ENCODE results near the gene IRGC. TPM values are rescaled to one million over a fixed set of nuclear protein-coding genes. Genes with fewer than 3 reads are reported as not detected.

Gene IRGC
- total RNA-seq, 2 experiments from 2014 or later = not detected

- H3K4me3 ChIP-seq (ENCODE audit: low read length) = no peak overlapping the region
- ChIA-PET POLR2A (interaction anchor here (1.3 kb wide), 1 partner anchor 11 kb away, joined by 4 read pairs; no protein-coding TSS in a partner anchor), CTCF (no interaction called here)
Observed at GRCh38 chr19:43727593-43727853, 11.6 kb downstream of the IRGC start.

GRCh38 chr19:43729919-43730318, 14.0 kb downstream of the IRGC start:
- H3K4me1 Mint-ChIP-seq (ENCODE audit: low read depth) = no peaks in the 10 kb centered on the region
- no peaks in the 10 kb centered on the region for H3K27me3 ChIP-seq (ENCODE audit: control insufficient read depth in 1 of 2, insufficient read depth in 2 of 2, low read length in 2 of 2)
- no peak for ATAC-seq (ENCODE audit: poor library complexity)
- peaks cover 67% of the 10 kb centered on the region for H3K36me3 Mint-ChIP-seq (ENCODE audit: low read depth)
- no peak overlapping the region for H3K4me3 ChIP-seq (ENCODE audit: low read length)
- no peaks in the 10 kb centered on the region for H3K9me3 Mint-ChIP-seq
- H3K36me3 ChIP-seq (ENCODE audit: insufficient read depth, low read length) = peaks cover 63% of the 10 kb centered on the region
- H3K27me3 Mint-ChIP-seq = no peaks in the 10 kb centered on the region
- no peak overlapping the region for H3K27ac ChIP-seq (ENCODE audit: low read depth in 1 of 2, low read length in 2 of 2)
- CTCF ChIA-PET = no interaction called here
- intact Hi-C loops (cut with DNase I, micrococcal nuclease) = no loop called here
- H3K27ac Mint-ChIP-seq = no peak overlapping the region
- H3K4me1 ChIP-seq (ENCODE audit: insufficient read depth, low read length) = no peaks in the 10 kb centered on the region
- no peaks in the 10 kb centered on the region for H3K9me3 ChIP-seq (ENCODE audit: control insufficient read depth in 1 of 2, insufficient read depth in 1 of 2, low read length in 2 of 2)
- DNase-seq = no peak
- TF ChIP-seq CTCF (IDR thresholded peaks at IDR 0.05) = no peak
- no peak overlapping the region for H3K4me3 Mint-ChIP-seq
- POLR2A ChIA-PET = no interaction called here

More at GRCh38 chr19:43727593-43727853, 11.6 kb downstream of the IRGC start:
- no peaks in the 10 kb centered on the region for H3K4me1 Mint-ChIP-seq (ENCODE audit: low read depth)
- Histone ChIP-seq H3K27me3 (ENCODE audit: control insufficient read depth in 1 of 2, insufficient read depth in 2 of 2, low read length in 2 of 2) (no peaks in the 10 kb centered on the region), H3K9me3 (ENCODE audit: control insufficient read depth in 1 of 2, insufficient read depth in 1 of 2, low read length in 2 of 2) (no peaks in the 10 kb centered on the region), H3K36me3 (ENCODE audit: insufficient read depth, low read length) (peaks cover 39% of the 10 kb centered on the region), H3K27ac (ENCODE audit: low read depth in 1 of 2, low read length in 2 of 2) (no peak overlapping the region), H3K4me1 (ENCODE audit: insufficient read depth, low read length) (no peaks in the 10 kb centered on the region)
- H3K36me3 Mint-ChIP-seq (ENCODE audit: low read depth) = peaks cover 43% of the 10 kb centered on the region
- no peaks in the 10 kb centered on the region for H3K27me3 Mint-ChIP-seq
- intact Hi-C loops (cut with DNase I, micrococcal nuclease) = no loop called here
- no peak overlapping the region for H3K27ac Mint-ChIP-seq
- no peak for DNase-seq
- no peak for ATAC-seq (ENCODE audit: poor library complexity)
- no peak for TF ChIP-seq CTCF (IDR thresholded peaks at IDR 0.05)
- H3K4me3 Mint-ChIP-seq = no peak overlapping the region
- H3K9me3 Mint-ChIP-seq = no peaks in the 10 kb centered on the region

GRCh38 chr19:43731346-43731745, 15.5 kb downstream of the IRGC start:
- DNase-seq (no peak), ATAC-seq (ENCODE audit: poor library complexity) (no peak)
- no peaks in the 10 kb centered on the region for H3K4me1 ChIP-seq (ENCODE audit: insufficient read depth, low read length)
- H3K4me3 Mint-ChIP-seq = no peak overlapping the region
- ChIA-PET CTCF (no interaction called here), POLR2A (no interaction called here)
- H3K27me3 ChIP-seq (ENCODE audit: control insufficient read depth in 1 of 2, insufficient read depth in 2 of 2, low read length in 2 of 2) = no peaks in the 10 kb centered on the region
- H3K36me3 Mint-ChIP-seq (ENCODE audit: low read depth) = peaks cover 78% of the 10 kb centered on the region
- H3K27me3 Mint-ChIP-seq = no peaks in the 10 kb centered on the region
- H3K9me3 ChIP-seq (ENCODE audit: control insufficient read depth in 1 of 2, insufficient read depth in 1 of 2, low read length in 2 of 2) = no peaks in the 10 kb centered on the region
- no peaks in the 10 kb centered on the region for H3K9me3 Mint-ChIP-seq
- no peak overlapping the region for H3K27ac Mint-ChIP-seq
- H3K27ac ChIP-seq (ENCODE audit: low read depth in 1 of 2, low read length in 2 of 2) = no peak overlapping the region
- TF ChIP-seq CTCF (IDR thresholded peaks at IDR 0.05) = no peak
- no peak overlapping the region for H3K4me3 ChIP-seq (ENCODE audit: low read length)
- H3K4me1 Mint-ChIP-seq (ENCODE audit: low read depth) = no peaks in the 10 kb centered on the region
- intact Hi-C loops (cut with DNase I, micrococcal nuclease) = no loop called here
- peaks cover 70% of the 10 kb centered on the region for H3K36me3 ChIP-seq (ENCODE audit: insufficient read depth, low read length)
